HG03521 (cell line): ENCODE results near the gene APBA3.

Experiments
- ATAC-seq: cut with Tn5 transposase; IDR thresholded peaks from one replicate; pipeline ENCODE4 v1.9.1; 2021; ENCODE audit warnings: mild to moderate bottlenecking, moderate library complexity; ENCODE audit not compliant: unreplicated experiment

Gene APBA3

DNA sequence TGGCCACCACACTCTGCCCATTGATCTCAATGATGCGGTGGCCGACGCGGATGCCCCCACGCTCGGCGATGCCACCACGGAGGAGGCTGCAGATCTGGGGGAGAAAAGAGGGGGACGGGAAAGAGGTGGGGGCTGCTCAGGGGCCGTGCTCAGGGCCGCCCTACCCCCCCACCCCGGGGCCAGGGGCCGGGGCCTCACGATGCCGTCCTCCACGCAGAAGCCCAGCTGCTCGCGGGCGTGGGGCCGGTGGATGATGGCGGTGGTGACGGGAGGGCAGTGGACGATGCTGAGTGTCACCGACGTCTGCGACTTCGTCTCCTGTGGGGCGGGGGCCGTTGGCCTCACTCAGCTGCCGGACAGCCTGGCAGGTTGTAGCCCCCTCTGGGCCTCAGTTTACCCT is 10.3 kb downstream of the APBA3 start:
- ATAC-seq = no peak

DNA sequence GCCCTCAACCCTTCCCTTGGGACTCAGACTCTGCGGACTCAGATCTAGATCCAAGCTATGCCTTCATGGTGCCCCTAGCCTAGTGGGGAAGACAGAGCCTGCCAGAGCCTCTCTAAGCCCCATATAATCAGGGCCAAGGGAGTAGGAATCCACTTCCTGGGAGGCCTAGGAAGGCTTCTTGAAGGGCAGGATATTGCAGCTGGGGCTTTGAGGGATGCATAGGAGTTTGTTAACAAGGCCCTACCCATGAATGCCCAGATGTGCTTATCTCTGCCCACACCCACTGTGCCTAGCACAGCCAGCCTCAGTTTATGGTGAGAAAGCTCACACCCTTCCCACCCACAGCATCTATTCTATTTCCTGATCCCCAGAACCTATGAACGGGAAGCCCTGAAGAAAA is 11.3 kb downstream of the APBA3 start:
- no peak for ATAC-seq

DNA sequence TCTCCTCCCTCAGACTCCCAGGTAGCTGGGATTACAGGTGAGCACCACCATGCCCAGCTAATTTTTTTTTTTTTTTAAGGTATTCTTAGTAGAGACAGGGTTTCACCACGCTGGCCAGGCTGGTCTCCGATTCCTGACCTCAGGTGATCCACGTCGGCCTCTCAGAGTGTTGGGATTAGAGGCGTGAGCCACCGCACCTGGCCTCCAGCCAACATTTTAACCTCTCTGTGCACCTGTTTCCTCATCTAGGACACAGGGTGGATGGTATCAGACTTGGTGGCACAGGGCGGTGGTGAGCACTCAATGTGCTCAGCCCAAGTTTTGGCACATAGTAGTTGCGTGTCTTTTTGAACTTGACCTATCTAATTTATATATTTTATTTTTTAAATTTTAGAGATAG is 12.5 kb downstream of the APBA3 start:
- ATAC-seq = no peak

DNA sequence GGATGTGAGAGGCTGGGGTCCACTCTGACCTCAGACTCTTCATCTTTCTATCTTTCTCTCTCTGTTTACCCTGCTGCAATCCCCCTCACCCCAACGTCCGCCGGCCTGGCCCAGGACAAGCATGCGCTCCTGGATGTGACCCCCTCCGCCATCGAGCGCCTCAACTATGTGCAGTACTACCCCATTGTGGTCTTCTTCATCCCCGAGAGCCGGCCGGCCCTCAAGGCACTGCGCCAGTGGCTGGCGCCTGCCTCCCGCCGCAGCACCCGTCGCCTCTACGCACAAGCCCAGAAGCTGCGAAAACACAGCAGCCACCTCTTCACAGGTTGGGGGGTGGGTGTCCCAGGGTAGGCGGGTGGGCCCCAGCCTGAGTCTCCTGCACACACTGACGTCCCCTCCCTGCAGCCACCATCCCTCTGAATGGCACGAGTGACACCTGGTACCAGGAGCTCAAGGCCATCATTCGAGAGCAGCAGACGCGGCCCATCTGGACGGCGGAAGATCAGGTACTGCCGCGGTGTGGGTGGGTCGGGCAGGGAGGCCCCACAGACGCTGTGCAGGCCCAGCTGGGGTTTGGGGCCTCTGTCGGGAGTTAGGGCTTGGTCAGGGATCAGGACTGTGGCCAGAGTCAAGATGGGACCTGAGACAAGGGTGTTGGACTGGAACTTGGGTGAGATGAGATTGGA is 15.0 kb downstream of the APBA3 start:
- ATAC-seq = no peak

DNA sequence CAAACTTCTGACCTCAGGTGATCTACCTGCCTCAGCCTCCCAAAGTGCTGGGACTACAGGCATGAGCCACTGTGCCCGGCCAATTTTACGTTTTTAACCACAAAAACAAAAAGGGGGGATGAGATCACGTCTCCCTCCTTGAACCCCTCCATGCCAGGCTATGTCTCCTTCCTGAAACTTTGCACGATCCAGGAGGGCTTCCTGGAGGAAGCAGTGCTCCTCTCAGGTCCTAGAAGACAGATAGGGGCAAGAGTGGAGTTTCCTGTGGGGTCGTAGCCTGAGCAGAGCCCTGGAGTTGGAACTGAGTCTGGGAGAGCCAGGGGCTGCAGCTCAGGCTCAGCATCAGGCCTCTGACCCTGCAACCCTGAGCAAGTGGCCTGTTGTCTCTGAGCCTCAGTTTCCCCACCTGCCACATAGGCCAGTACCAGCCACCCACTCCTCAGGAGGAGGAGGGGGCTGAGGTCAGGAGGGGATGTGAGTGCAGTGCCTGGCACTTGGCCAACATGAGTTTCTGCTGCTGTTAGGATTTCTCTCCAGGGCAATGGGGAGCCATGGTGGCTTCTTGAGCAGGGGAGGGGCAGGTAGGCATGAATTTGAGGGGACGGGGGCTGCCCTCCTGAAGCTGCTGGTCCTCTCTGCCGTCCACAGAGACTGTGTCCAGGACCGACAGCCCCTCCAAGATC is 16.0 kb downstream of the APBA3 start:
- ATAC-seq = no peak

DNA sequence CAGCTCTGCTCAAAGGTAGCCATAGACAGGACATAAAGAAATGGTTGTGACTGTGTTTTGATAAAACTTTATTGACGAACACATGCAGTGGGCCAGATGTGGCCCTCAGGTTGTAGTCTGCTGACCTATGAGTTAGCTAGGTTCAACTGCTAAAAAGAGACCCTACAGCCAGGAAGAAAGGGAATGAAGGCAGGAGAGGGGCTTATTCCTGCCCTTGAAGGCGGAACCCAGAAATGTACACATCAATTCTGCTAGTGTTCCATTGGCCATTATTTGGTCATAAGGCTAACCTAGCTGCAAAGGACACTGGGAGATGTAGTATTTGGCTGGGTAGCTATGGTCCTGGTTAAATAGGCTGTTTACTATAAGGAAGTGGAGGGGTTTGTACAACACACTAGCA is 18.0 kb downstream of the APBA3 start:
- no peak for ATAC-seq

DNA sequence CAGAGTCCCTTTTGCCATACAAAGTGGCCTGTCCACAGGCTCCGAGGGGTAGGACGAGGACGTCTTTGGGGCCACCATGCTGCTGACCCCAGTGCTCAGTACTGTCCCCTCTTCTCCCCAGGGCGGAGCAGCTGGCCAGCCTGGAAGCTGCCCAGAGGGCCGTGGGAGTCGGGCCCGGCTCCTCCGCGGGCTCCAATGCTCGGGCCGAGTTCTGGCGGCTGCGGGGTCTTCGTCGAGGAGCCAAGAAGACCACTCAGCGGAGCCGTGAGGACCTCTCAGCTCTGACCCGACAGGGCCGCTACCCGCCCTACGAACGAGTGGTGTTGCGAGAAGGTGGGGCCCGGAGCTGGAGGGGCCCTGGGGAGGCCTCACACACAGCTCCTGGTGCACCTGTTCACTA is 21.1 kb downstream of the APBA3 start:
- ATAC-seq = no peak

DNA sequence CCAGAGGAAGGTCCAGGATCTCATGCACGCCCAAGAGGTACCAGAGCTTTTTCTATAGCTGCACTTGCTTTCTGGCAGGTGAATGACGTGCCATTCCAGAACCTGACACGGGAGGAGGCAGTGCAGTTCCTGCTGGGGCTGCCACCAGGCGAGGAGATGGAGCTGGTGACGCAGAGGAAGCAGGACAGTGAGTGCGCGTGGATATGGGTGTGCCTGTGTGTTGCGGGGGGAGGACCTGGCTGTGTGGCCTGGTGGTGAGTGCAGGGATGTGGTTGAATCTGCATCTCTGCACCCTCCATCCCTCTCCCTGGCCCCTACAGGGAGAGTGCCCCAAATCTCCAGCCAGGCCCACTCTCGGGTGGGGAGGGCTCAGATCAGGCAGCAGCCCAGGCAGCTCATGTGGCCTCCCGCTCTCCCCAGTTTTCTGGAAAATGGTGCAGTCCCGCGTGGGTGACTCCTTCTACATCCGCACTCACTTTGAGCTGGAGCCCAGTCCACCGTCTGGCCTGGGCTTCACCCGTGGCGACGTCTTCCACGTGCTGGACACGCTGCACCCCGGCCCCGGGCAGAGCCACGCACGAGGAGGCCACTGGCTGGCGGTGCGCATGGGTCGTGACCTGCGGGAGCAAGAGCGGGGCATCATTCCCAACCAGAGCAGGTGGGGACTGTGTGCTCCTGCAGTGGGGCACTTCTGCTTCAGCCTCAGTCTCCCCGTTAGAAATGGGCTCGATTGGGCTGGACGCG is 22.8 kb downstream of the APBA3 start:
- no peak for ATAC-seq

DNA sequence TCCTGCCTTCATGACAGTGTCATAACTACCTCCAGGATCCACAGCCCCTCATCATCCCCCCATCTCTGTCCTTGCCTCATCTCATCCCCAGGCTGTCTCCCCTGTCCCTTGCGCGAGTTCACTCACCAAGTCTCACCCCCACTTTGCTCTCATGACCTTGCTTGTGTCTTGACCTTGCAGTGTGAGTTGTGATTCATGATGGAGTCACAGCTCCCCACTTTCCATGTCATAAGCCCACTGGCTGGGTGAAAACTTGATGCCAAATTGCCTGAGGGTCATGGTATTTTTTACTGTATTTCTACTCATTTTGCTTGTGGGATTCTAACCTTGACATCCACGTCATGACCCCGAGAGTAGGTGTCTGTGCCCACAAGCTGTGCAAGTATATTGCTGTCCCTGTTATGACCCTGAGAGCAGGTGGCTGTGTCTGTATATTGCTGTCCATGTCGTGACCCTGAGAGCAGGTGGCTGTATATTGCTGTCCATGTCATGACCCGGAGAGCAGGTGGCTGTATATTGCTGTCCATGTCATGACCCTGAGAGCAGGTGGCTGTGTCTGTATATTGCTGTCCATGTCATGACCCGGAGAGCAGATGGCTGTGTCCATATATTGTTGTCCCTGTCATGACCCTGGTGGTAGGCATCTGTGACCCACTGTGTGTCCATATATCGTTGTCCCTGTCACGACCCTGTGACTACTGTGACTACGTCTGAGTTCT is 23.8 kb downstream of the APBA3 start:
- no peak for ATAC-seq

DNA sequence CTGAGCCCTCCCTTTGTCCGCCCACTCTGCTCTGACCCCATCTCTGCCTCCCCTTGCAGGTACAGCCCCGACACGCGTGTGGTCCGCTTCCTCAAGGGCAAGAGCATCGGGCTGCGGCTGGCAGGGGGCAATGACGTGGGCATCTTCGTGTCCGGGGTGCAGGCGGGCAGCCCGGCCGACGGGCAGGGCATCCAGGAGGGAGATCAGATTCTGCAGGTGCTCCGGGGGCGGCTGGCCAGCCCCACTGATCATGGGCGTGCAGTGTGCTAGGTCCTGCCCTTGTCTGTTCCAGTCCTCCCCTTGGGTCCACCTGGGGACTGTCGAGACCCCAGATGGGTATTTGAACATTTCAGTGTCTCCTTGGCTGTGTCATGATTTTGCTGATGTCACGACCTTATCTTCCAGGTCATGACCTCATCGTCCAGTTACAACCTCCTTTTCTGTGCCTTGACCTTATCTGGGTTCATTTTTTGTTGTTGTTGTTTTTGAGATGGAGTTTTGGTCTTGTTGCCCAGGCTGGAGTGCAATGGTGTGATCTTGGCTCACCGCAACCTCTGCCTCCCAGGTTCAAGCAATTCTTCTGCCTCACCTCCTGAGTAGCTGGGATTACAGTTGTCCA is 25.3 kb downstream of the APBA3 start:
- no peak for ATAC-seq

DNA sequence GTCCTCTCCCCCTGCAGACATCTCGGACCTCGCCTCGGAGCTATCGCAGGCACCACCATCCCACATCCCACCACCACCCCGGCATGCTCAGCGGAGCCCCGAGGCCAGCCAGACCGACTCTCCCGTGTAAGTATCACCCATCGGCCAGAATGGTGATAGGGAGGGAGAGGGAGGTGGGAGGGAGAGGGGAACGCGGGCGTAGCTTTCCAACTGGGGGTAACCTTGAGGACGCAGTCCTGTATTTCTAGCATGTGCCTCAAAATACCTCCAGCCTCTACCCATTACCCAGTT is 27.2 kb downstream of the APBA3 start:
- no peak for ATAC-seq

DNA sequence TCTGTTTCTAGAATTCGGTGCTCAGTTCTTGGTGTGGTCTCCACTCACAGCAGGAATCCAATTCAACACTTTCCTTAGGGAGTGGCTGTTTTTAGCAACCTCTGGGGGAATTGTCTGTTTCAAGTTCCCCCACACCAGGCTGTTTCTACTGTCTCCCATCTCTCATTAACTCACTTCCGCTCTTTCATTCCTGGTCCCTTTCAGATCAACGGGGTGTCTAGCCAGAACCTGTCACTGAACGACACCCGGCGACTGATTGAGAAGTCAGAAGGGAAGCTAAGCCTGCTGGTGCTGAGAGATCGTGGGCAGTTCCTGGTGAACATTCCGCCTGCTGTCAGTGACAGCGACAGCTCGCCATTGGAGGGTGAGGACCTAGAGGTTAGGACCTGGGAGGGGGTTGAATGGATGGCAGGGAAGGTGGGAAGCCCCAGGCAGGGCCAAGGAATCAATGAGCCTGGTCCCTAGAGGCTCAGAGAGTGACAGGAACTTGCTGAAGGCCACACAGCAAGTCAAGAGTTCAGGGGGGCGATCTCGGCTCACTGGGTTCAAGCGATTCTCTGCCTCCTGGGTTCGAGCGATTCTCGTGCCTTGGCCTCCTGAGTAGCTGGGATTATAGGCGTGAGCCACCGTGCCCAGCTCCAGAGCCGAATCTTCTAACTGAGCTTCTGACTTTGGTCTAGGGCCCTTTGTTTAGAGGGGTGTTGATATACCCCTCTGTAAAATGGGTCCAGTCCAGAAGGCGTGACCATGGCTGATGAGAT is 27.8 kb downstream of the APBA3 start:
- ATAC-seq = no peak

DNA sequence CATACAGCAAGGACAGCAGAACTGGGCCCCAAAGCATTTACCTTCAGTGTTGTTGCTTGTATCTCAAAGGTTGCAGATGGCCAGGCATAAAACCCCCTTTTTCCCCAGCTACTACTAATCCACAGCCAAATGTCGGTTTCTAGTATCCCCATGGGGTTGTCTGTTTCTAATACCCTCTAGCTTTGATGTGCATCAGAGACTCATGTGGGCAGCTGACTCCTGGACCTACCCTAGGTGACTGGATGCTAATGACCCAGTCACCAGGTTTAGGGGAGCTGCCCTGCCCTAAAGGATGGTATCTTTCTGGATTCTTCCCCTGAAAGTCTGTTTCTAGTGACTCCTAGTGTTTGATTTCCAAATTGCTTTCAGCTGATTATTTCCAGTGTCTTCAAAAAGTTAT is 29.4 kb downstream of the APBA3 start:
- ATAC-seq = no peak

DNA sequence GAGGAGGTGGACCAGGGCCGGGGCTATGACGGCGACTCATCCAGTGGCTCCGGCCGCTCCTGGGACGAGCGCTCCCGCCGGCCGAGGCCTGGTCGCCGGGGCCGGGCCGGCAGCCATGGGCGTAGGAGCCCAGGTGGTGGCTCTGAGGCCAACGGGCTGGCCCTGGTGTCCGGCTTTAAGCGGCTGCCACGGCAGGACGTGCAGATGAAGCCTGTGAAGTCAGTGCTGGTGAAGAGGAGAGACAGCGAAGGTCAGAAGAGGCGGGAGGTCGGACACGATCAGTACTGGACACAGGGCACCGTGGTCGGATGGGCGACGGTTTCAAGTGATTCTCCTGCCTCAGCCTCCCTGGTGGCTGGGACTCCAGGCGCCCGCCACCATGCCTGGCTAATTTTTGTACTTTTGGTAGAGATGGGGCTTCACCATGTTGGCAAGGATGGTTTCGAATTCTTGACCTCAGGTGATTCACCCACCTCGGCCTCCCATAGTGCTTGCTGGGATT is 31.0 kb downstream of the APBA3 start:
- no peak for ATAC-seq

DNA sequence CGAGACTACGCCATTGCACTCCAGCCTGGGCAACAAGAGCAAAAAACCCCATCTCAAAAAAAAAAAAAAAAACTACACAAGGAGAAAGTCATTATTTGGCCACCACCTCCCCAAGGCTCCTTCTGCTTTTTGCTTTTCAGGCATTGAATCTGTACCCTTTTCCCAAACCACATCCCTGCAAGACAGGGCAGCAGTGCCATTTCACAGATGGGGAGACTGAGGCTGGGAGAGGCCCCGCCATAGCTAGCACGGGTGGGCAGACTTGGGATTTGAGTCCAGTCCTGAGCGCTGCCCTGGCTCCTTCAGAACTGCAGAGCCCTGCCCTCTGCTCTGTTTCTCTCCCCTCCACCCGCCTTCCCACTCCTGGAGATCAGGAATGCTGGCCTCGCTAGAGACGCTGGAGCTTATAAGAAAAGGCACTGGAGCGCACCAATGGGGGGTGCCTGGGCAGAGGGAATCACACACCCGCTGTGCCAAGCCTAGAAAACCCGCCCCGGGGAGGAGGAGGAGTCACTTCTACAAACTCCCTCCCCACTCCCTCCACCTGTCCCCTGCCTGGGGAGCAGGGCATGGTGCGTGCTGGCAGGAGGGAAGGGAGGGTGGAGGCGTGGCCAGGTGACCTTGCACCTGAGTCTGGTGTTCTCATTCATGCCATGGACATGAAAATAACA is 35.7 kb downstream of the APBA3 start:
- no peak for ATAC-seq

DNA sequence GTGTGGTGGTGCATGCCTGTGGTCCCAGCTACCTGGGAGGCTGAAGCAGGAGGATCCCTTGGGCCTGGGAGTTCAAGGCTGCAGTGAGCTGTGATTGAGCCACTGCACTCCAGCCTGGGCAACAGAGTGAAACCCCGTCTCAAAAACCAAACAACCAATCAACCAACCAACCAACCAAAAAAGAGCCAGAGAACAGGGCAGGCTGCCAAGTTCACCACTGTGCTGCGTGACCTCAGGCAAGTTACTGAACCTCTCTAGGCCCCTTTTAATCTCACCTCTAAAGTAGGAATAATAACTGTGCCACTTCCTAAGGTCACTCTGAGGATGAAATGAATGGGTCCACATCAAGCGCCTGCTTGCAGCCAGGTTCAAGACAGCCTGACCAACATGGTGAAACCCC is 36.4 kb downstream of the APBA3 start:
- ATAC-seq = no peak

DNA sequence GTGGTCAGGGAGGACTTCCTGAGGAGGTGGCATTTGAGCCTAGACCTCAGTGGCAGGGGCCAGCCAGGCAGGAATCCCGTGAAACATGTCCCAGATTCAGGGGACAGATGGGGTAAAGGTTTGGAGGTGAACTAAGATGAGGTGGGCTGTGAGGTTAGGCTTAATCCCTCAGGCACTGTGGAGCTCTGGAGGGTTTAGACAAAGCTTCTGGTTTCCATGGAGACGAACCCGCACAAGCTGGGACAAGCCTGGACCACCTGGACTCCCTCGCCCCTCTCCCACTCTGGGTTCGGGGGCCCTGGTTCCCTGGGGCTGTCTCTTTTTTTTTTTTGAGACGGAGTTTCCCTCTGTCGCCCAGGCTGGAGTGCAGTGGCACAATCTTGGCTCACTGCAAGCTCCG is 37.6 kb downstream of the APBA3 start:
- ATAC-seq = no peak

DNA sequence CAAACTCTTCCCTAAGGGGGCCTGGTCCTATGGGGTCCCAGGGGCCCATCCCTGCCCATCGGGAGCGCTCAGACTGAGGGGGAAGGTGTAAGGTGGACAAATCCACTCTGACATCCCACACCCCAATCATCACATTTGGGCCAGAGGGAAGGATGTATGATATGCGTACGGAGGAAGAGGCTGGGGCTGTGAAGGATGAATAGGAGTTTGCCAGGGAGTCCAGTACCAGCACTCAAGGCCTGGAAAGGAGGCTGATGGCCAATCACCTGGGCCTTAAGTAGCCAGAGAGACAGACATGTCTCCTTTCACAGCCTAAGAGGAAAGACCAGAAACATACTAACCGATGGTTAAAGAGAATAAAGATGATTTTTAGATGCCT is 38.4 kb downstream of the APBA3 start:
- no peak for ATAC-seq

DNA sequence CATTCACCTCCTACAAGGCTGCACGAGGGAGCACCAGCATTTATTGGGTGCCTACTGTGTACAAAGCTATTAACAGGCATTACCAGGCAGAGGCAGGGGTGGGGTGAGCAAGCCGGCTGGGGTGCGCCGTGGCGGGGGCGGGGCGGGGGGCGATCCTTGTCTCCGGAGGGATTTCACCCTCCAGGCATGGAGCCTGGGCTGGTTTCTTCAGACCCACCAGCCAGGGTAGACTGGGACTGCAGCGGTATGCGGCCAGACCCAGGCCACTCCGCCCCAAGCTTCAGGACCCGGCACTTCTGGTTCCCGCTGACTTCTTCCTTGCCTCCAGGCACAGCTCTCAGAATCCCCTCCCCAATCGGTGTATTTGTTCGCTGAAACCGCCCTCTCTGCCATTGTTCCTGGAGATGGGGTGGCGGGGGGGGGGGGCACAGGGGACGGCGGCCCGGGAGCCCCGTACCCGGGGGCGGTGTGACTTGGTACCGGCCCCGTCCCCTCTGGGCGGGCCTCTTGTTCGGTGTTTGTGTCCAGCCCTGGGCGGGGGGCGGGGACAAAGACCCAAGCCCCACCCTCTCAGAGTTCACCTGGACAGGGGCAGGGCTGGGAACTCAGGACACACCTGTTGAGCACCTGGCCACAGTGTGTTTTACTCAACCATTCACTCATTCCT is 38.9 kb downstream of the APBA3 start:
- ATAC-seq = no peak
